Upper lobe of right lung (tissue), 1 donor: ENCODE results near the gene PLEKHH2. TPM values are rescaled to one million over a fixed set of nuclear protein-coding genes. Genes with fewer than 3 reads are reported as not detected.

Source experiments
- ATAC-seq: fragments of 200-7000 bp; cut with Tn5 transposase; one replicate; pipeline ENCODE4 v1.9.1; 2020; ENCODE audit warnings: mild to moderate bottlenecking, moderate library complexity
- DNase-seq: peaks from one replicate; pipeline ENCODE4 v3.0.0-alpha.2; 2020
- H3K27ac ChIP-seq: fragments of 200-600 bp; one replicate; pipeline ENCODE4 v1.8.0; 2022
- H3K27me3 ChIP-seq: fragments of 200-600 bp; one replicate; pipeline ENCODE4 v1.8.0; 2022; ENCODE audit warnings: mild to moderate bottlenecking
- H3K36me3 ChIP-seq: fragments of 200-600 bp; one replicate; pipeline ENCODE4 v1.8.0; 2022
- H3K4me1 ChIP-seq: fragments of 200-600 bp; one replicate; pipeline ENCODE4 v1.8.0; 2022
- H3K4me3 ChIP-seq: fragments of 200-600 bp; one replicate; pipeline ENCODE4 v1.8.0; 2022; ENCODE audit warnings: mild to moderate bottlenecking
- H3K9me3 ChIP-seq: fragments of 200-600 bp; one replicate; pipeline ENCODE4 v1.8.0; 2022
- intact Hi-C: fragments of 100-400 bp; cut with DNase I; formaldehyde crosslinking; loops from one replicate; pipeline ENCODE4 v1.11.0; 2022
- total RNA-seq: library from RNA; stranded (reverse); fragmentation: NEBNext Ultra II Directional; extraction: Animal tissue kit (Norgen Biotek cat#: 25700); gene quantifications from one replicate; pipeline ENCODE4 v1.2.1, GENCODE V29; 2021
- TF ChIP-seq, protein P1 (sequence below): fragments of 200-600 bp; IDR thresholded peaks from one replicate; pipeline ENCODE4 v1.8.0; 2022; ENCODE audit warnings: antibody characterized with exemption
- donor health status: DM: no; HTN: yes; CAD: no; lungs with severe emphysema.

The PLEKHH2 gene
- total RNA-seq, 1 donor from 2014 or later = 53.8 TPM

- Histone ChIP-seq H3K27me3 (no peaks in the 10 kb centered on the region), H3K9me3 (no peaks in the 10 kb centered on the region), H3K4me3 (peak overlapping the region; percentile 76), H3K4me1 (no peaks in the 10 kb centered on the region), H3K27ac (peak overlapping the region; percentile 90), H3K36me3 (no peaks in the 10 kb centered on the region)
- intact Hi-C loops = no loop called here
- DNase-seq (no peak), ATAC-seq (no peak)
- TF ChIP-seq, protein P1, sequence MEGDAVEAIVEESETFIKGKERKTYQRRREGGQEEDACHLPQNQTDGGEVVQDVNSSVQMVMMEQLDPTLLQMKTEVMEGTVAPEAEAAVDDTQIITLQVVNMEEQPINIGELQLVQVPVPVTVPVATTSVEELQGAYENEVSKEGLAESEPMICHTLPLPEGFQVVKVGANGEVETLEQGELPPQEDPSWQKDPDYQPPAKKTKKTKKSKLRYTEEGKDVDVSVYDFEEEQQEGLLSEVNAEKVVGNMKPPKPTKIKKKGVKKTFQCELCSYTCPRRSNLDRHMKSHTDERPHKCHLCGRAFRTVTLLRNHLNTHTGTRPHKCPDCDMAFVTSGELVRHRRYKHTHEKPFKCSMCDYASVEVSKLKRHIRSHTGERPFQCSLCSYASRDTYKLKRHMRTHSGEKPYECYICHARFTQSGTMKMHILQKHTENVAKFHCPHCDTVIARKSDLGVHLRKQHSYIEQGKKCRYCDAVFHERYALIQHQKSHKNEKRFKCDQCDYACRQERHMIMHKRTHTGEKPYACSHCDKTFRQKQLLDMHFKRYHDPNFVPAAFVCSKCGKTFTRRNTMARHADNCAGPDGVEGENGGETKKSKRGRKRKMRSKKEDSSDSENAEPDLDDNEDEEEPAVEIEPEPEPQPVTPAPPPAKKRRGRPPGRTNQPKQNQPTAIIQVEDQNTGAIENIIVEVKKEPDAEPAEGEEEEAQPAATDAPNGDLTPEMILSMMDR = no peak
Observed at GRCh38 chr2:43774617-43775016, 137.6 kb downstream of the PLEKHH2 start.

DNA sequence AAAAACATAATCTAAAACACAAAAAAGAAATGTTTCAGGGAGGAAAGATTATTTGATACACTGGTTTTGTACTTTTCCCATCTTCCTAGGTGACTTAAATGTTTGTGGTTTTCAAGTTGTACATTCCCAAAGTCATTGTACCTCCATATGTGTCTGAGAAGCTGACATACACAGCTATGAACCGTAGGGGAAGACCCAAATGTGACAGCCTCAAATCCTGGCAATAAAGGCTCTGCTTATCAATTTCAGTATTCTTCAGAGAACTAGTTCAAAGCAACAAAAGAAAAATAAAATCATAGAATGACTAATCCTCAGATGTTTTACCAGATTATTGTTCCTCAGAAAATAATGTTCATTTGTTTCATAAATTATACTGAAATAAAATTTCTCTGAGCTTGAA lies 139.3 kb downstream of the PLEKHH2 start:
- no peak overlapping the region for H3K27ac ChIP-seq
- ATAC-seq = no peak

DNA sequence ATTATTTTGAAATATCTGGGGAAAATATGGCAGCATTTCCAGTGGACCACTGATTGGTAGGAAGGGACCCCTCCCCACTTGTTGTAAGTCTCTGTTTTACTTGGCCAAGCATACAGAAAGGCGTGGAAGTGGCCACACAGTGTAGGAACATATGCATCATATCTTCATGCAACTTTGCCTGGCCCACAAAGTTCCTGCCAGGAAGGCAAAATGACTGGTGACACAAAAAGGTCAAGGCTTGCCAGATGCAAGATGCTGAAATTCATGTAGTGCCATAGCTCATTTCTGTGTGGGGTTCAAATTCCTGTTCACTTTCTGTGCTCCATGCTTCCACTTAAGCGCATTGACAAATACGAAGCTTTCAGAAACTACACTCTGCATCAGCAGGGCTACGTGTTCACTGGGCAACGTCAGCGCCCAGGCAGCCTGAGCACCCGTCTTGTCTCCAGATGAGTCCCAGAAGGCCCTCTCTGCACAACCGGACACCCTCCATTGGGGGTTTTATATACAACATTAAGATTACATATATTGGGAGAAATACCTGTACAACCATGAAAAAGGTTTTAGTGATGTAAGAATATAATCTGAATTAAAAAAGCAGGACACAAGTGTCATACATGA lies 140.4 kb downstream of the PLEKHH2 start:
- no peak for ATAC-seq
- intact Hi-C loops = no loop called here
- H3K4me3 ChIP-seq = no peak overlapping the region
- no peaks in the 10 kb centered on the region for H3K9me3 ChIP-seq
- no peaks in the 10 kb centered on the region for H3K4me1 ChIP-seq
- no peaks in the 10 kb centered on the region for H3K27me3 ChIP-seq
- no peak overlapping the region for H3K27ac ChIP-seq
- H3K36me3 ChIP-seq = no peaks in the 10 kb centered on the region
- DNase-seq = no peak
- TF ChIP-seq, protein P1 = no peak

More for the DNA sequence above, 139.3 kb downstream of the PLEKHH2 start:
- H3K27me3 ChIP-seq = no peaks in the 10 kb centered on the region
- no peak overlapping the region for H3K4me3 ChIP-seq
- TF ChIP-seq, protein P1 = no peak
- H3K4me1 ChIP-seq = no peaks in the 10 kb centered on the region
- intact Hi-C loops = no loop called here
- no peaks in the 10 kb centered on the region for H3K36me3 ChIP-seq
- no peak for DNase-seq
- no peaks in the 10 kb centered on the region for H3K9me3 ChIP-seq

- intact Hi-C loops = no loop called here
- Histone ChIP-seq H3K4me1 (no peaks in the 10 kb centered on the region), H3K36me3 (no peaks in the 10 kb centered on the region), H3K9me3 (no peaks in the 10 kb centered on the region), H3K27me3 (no peaks in the 10 kb centered on the region), H3K4me3 (no peak overlapping the region), H3K27ac (no peak overlapping the region)
- DNase-seq (no peak), ATAC-seq (no peak)
- TF ChIP-seq, protein P1 = no peak
Observed at GRCh38 chr2:43778233-43778632, 141.2 kb downstream of the PLEKHH2 start.

GRCh38 chr2:43787895-43788294 lies 150.8 kb downstream of the PLEKHH2 start:
- Histone ChIP-seq H3K36me3 (peaks cover 28% of the 10 kb centered on the region), H3K4me3 (no peak overlapping the region), H3K9me3 (no peaks in the 10 kb centered on the region), H3K27me3 (no peaks in the 10 kb centered on the region), H3K4me1 (no peaks in the 10 kb centered on the region), H3K27ac (no peak overlapping the region)
- TF ChIP-seq, protein P1 = no peak
- DNase-seq (no peak), ATAC-seq (no peak)
- intact Hi-C loops = no loop called here

DNA sequence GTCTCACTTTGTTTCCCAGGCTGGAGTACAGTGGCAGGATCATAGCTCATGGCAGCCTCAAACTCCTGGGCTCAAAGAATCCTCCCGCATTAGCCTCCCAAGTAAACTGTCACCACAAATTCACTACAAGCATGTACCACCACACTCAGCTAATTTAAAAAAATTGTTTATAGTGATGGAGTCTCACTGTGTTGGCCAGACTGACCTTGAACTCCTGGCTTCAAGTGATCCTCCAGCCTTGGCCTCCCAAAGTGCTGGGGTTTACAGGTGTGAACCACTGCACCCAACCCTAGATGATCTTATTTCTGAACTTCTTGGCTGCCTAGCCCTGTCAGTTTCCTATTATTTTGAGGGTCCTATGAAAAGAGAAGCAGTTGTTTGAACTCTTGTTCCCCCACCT lies 151.6 kb downstream of the PLEKHH2 start:
- H3K27ac ChIP-seq = no peak overlapping the region
- no peak for DNase-seq

More for the DNA sequence above, 151.6 kb downstream of the PLEKHH2 start:
- Histone ChIP-seq H3K4me1 (no peaks in the 10 kb centered on the region), H3K4me3 (no peak overlapping the region), H3K9me3 (no peaks in the 10 kb centered on the region), H3K27me3 (no peaks in the 10 kb centered on the region), H3K36me3 (peaks cover 28% of the 10 kb centered on the region)
- ATAC-seq = no peak
- TF ChIP-seq, protein P1 = no peak
- intact Hi-C loops = no loop called here
